Smooth muscle cell (in vitro differentiated cells): Measurements from ENCODE around the gene LGI1. TPM values are rescaled to one million over a fixed set of nuclear protein-coding genes. Genes with fewer than 3 reads are reported as not detected.

Source experiments
- DNase-seq: peaks from one replicate; lab custom pipeline; 2025; ENCODE audit not compliant: unreplicated experiment; lab: John Stamatoyannopoulos, UW
- H2AFZ ChIP-seq: fragments of 200-600 bp; sonication (generic); 2 replicates; pipeline ENCODE4 v1.6.0; 2016; ENCODE audit warnings: antibody characterized with exemption, low read depth, mild to moderate bottlenecking
- H3F3A ChIP-seq: fragments of 200-600 bp; sonication (generic); 2 replicates; pipeline ENCODE4 v1.6.0; 2017; ENCODE audit warnings: antibody characterized with exemption, low read depth
- H3K27ac ChIP-seq: fragments of 200-600 bp; sonication (generic); 2 replicates; pipeline ENCODE4 v1.5.1; 2016; ENCODE audit warnings: low read depth, mild to moderate bottlenecking
- H3K27me3 ChIP-seq: fragments of 200-600 bp; sonication (generic); 2 replicates; pipeline ENCODE4 v1.6.1; 2016; ENCODE audit warnings: low read depth, mild to moderate bottlenecking
- H3K36me3 ChIP-seq: fragments of 200-600 bp; sonication (generic); 2 replicates; pipeline ENCODE4 v1.5.1; 2016; ENCODE audit warnings: low read depth
- H3K4me1 ChIP-seq: fragments of 200-600 bp; sonication (generic); 2 replicates; pipeline ENCODE4 v1.5.1; 2016; ENCODE audit warnings: low read depth
- H3K4me2 ChIP-seq: fragments of 200-600 bp; sonication (generic); 2 replicates; pipeline ENCODE4 v1.6.0; 2016; ENCODE audit warnings: mild to moderate bottlenecking
- H3K4me3 ChIP-seq: fragments of 200-600 bp; sonication (generic); 2 replicates; pipeline ENCODE4 v1.5.1; 2016; ENCODE audit warnings: mild to moderate bottlenecking
- H3K79me2 ChIP-seq: fragments of 200-600 bp; sonication (generic); 2 replicates; pipeline ENCODE4 v1.6.0; 2016; ENCODE audit warnings: low read depth, mild to moderate bottlenecking
- H3K9ac ChIP-seq: fragments of 200-600 bp; sonication (generic); 2 replicates; pipeline ENCODE4 v1.6.0; 2016; ENCODE audit warnings: low read depth
- H3K9me3 ChIP-seq: fragments of 200-600 bp; sonication (generic); replicated peaks from 2 replicates; pipeline ENCODE4 v1.5.1; 2016; ENCODE audit warnings: low read depth
- H4K20me1 ChIP-seq: fragments of 200-600 bp; sonication (generic); 2 replicates; pipeline ENCODE4 v1.6.0; 2016; ENCODE audit warnings: low read depth
- WGBS: methylation state at CpG from one replicate; pipeline ENCODE4 v1.1.7; 2016; ENCODE audit warnings: low lambda C conversion rate; 5-methylcytosine and 5-hydroxymethylcytosine counted together
- polyA plus RNA-seq: library from polyadenylated mRNA; unstranded; fragments of >200 nt; fragmentation: Nextera tagmentation; extraction: Ambion mirVana; gene quantifications from 2 replicates; pipeline ENCODE4 v1.2.1, GENCODE V29; 2016
- total RNA-seq: library from RNA; depleted of rRNA; stranded (reverse); fragments of >200 nt; gene quantifications from 2 replicates; pipeline ENCODE4 v1.2.3, GENCODE V29; 2014
- TF ChIP-seq, protein P1 (sequence below): fragments of 200-600 bp; sonication (generic); IDR thresholded peaks from 2 replicates; pipeline ENCODE4 v1.5.1; 2017; ENCODE audit warnings: borderline replicate concordance, mild to moderate bottlenecking, antibody characterized with exemption; ENCODE audit not compliant: insufficient read depth, poor library complexity, severe bottlenecking

LGI1 gene
- total and polyA plus RNA-seq, 2 experiments from 2014 or later = 6.7 TPM; not detected in 1

DNA sequence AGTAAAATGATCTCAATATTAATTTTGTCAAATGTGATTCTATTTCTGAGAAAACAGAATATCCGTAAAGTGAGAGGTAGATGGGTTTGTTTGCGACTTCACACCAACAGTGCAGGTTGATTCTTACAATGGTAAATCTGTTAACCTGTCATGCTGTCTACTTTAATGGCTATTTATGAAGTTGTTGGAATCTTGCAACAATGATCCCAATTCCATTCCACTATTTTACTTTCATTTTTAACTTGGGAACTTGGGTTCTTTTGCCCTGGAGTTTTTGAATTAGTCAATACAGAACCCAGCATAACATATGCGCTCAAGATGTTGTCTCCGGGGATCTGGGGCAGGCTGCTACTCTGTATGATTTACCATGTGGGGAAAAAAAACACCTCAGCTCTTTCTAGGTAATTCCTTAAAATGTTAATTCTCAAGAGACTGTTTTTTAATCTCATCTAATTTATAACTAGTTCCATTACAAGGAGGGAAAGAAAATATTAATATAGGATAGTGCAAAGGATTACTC is 1.2 kb downstream of the LGI1 start:
- Histone ChIP-seq H3K27ac (no peak overlapping the region), H2AFZ (no peak overlapping the region), H3K27me3 (no peaks in the 10 kb centered on the region), H3K9me3 (no peaks in the 10 kb centered on the region), H3F3A (peaks cover 6% of the 10 kb centered on the region), H3K4me1 (peaks cover 34% of the 10 kb centered on the region), H4K20me1 (no peaks in the 10 kb centered on the region), H3K4me2 (no peak overlapping the region), H3K9ac (no peak overlapping the region), H3K4me3 (no peak overlapping the region), H3K36me3 (no peaks in the 10 kb centered on the region), H3K79me2 (no peaks in the 10 kb centered on the region)
- TF ChIP-seq, protein P1, sequence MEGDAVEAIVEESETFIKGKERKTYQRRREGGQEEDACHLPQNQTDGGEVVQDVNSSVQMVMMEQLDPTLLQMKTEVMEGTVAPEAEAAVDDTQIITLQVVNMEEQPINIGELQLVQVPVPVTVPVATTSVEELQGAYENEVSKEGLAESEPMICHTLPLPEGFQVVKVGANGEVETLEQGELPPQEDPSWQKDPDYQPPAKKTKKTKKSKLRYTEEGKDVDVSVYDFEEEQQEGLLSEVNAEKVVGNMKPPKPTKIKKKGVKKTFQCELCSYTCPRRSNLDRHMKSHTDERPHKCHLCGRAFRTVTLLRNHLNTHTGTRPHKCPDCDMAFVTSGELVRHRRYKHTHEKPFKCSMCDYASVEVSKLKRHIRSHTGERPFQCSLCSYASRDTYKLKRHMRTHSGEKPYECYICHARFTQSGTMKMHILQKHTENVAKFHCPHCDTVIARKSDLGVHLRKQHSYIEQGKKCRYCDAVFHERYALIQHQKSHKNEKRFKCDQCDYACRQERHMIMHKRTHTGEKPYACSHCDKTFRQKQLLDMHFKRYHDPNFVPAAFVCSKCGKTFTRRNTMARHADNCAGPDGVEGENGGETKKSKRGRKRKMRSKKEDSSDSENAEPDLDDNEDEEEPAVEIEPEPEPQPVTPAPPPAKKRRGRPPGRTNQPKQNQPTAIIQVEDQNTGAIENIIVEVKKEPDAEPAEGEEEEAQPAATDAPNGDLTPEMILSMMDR = no peak
- 89% methylated on average over 4 of the region's 4 CpGs for WGBS
- no peak for DNase-seq

DNA sequence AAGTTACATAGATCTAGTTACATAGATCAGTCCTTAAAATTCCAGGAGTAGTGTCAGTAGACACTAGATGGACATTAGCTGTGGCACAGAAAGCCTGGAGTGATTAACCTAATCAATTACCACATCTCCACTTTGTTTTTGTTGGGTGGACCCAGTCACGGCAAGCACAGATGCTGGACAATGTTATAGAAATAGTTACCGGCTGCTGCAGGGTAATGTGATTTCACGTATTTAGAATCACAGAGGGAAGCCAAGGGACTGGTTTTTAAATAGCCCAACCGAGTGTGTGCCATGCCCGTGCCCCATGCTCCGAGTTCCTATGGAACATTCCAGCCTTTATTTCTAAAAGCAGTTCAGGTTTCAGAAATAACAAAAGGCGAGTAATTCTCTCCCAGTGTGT is 2.8 kb downstream of the LGI1 start:
- Histone ChIP-seq H3K9me3 (no peaks in the 10 kb centered on the region), H3K27me3 (no peaks in the 10 kb centered on the region), H3K9ac (no peak overlapping the region), H3F3A (peaks cover 6% of the 10 kb centered on the region), H3K4me1 (peaks cover 24% of the 10 kb centered on the region), H2AFZ (no peak overlapping the region), H3K36me3 (no peaks in the 10 kb centered on the region), H3K79me2 (no peaks in the 10 kb centered on the region), H4K20me1 (no peaks in the 10 kb centered on the region), H3K27ac (no peak overlapping the region), H3K4me3 (no peak overlapping the region), H3K4me2 (no peak overlapping the region)
- 77% methylated on average over 7 of the region's 7 CpGs for WGBS
- DNase-seq = no peak
- TF ChIP-seq, protein P1 = no peak

DNA sequence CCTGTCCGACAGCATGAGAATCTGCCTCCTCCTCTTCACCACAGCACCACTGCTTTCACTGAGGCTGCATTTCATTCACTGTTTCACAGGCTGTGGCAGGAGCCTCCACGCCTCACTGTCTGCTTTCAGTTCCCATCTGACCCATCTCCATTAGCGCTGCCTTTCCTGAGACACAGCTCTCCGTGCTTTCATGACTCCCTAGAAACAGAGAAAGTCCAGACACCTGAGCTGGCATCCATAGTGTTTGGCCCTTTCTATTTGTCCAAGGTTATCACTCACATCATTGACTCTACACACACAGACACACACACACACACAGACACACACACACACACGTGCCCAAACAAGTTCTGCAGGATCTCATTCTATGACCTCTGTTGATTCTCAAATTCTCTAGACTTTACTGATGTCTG is 5.2 kb downstream of the LGI1 start:
- Histone ChIP-seq H3K27ac (no peak overlapping the region), H3K9ac (no peak overlapping the region), H3K4me1 (peaks cover 23% of the 10 kb centered on the region), H2AFZ (no peak overlapping the region), H3K79me2 (no peaks in the 10 kb centered on the region), H3F3A (peaks cover 2% of the 10 kb centered on the region), H3K27me3 (no peaks in the 10 kb centered on the region), H3K36me3 (no peaks in the 10 kb centered on the region), H3K4me3 (no peak overlapping the region), H3K4me2 (no peak overlapping the region), H4K20me1 (no peaks in the 10 kb centered on the region), H3K9me3 (no peaks in the 10 kb centered on the region)
- 69% methylated on average over 5 of the region's 5 CpGs for WGBS
- TF ChIP-seq, protein P1 = no peak
- DNase-seq = no peak

DNA sequence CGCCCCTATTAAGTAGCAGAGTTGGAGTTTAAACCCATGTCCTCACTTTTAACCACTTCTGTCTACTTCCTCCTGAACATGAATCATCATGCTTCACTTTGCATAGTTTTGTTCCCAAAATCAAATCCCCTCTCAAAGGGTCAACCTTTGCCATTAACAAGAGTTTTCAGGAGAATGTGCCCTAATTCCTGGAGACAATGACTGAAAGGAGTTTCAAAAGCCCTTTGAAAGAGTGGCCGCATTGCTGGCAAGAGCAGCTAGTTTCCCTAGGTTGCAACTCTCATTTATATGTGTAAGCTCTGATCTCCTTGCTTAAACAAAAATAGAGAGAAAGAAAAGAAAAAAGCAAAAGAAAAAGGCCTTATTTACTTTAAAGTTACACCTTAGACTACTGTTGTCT is 9.2 kb downstream of the LGI1 start:
- Histone ChIP-seq H3K27me3 (no peaks in the 10 kb centered on the region), H3K79me2 (no peaks in the 10 kb centered on the region), H3K4me1 (peaks cover 22% of the 10 kb centered on the region), H3K9ac (no peak overlapping the region), H3F3A (no peaks in the 10 kb centered on the region), H3K4me3 (no peak overlapping the region), H3K27ac (no peak overlapping the region), H3K9me3 (no peaks in the 10 kb centered on the region), H3K4me2 (no peak overlapping the region), H4K20me1 (no peaks in the 10 kb centered on the region), H3K36me3 (no peaks in the 10 kb centered on the region), H2AFZ (peak overlapping the region; percentile 4)
- DNase-seq = no peak
- TF ChIP-seq, protein P1 = no peak
- 98% methylated on average over 2 of the region's 2 CpGs for WGBS
